ENCODE measurements around the gene TXNL4B. TPM values are rescaled to one million over a fixed set of nuclear protein-coding genes. Genes with fewer than 3 reads are reported as not detected.
"Not testable (repeated sequence)": the region's sequence is repeated elsewhere in the genome, so short reads cannot be mapped to it uniquely, and the experiment has no call there.

TXNL4B gene
- total RNA-seq, 4 donors from 2014 or later, result 5.0 to 11.0 (median 8.5) TPM

DNA sequence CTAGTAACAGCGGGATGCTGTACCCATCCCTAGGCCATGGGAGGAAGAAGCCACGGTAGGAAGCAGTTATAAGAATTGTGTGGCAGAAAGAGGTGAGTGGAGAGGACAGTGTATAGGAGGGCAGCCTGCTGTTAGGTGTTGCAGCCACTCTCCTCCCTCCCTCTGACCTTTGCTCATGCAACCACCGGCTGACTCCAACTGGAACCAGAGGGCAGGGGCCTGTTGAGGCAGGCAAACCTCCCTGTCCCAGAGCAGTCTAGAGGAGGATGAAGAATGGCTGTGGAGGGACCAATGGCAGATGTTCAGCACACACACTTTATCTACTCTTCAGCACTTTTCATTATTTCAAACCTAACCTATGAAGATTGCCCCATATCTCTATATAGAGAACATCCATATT lies 2.2 kb downstream of the TXNL4B start:
- H3K36me3 ChIP-seq, result peaks cover 0 to 55% (median 13%) of the 10 kb centered on the region in 3 donors
- H3K27ac ChIP-seq, result no peak overlapping the region
- no peak overlapping the region for H3K4me3 ChIP-seq
- TF ChIP-seq POLR2A (IDR thresholded peaks at IDR 0.05), result no peak
- TF ChIP-seq, protein P1, sequence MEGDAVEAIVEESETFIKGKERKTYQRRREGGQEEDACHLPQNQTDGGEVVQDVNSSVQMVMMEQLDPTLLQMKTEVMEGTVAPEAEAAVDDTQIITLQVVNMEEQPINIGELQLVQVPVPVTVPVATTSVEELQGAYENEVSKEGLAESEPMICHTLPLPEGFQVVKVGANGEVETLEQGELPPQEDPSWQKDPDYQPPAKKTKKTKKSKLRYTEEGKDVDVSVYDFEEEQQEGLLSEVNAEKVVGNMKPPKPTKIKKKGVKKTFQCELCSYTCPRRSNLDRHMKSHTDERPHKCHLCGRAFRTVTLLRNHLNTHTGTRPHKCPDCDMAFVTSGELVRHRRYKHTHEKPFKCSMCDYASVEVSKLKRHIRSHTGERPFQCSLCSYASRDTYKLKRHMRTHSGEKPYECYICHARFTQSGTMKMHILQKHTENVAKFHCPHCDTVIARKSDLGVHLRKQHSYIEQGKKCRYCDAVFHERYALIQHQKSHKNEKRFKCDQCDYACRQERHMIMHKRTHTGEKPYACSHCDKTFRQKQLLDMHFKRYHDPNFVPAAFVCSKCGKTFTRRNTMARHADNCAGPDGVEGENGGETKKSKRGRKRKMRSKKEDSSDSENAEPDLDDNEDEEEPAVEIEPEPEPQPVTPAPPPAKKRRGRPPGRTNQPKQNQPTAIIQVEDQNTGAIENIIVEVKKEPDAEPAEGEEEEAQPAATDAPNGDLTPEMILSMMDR (IDR thresholded peaks at IDR 0.05), result no peak
- H3K9me3 ChIP-seq, result no peaks in the 10 kb centered on the region
- 66 to 75% methylated on average over 3 of the region's 3 CpGs for WGBS, 2 donors
- H3K4me1 ChIP-seq, result peaks cover 21 to 45% (median 22%) of the 10 kb centered on the region in 3 donors
- no peaks in the 10 kb centered on the region for H3K27me3 ChIP-seq
- no peak for DNase-seq
- intact Hi-C loops (cut with DNase I), result no loop called here

- WGBS, 2 donors, result 100% methylated on average over 2 of the region's 2 CpGs; no CpG with 5 or more reads in 1 of the 2 donors
- H3K4me1 ChIP-seq, result no peaks in the 10 kb centered on the region
- DNase-seq, result no peak
- peaks cover 0 to 14% (median 12%) of the 10 kb centered on the region in 3 donors for H3K9me3 ChIP-seq
- intact Hi-C loops (cut with DNase I), result no loop called here
- H3K27ac ChIP-seq, result no peak overlapping the region
- peaks cover 7 to 63% (median 25%) of the 10 kb centered on the region in 3 donors for H3K36me3 ChIP-seq
- no peak for TF ChIP-seq POLR2A (IDR thresholded peaks at IDR 0.05)
- TF ChIP-seq, protein P1 (IDR thresholded peaks at IDR 0.05), result no peak
- no peaks in the 10 kb centered on the region for H3K27me3 ChIP-seq
- no peak overlapping the region for H3K4me3 ChIP-seq
Observed at GRCh38 chr16:72085002-72085401, 8.4 kb downstream of the TXNL4B start.

- Histone ChIP-seq H3K4me3 (no peak overlapping the region), H3K4me1 (no peaks in the 10 kb centered on the region), H3K27ac (no peak overlapping the region), H3K9me3 (peaks cover 0 to 14% (median 12%) of the 10 kb centered on the region in 3 donors), H3K36me3 (peaks cover 7 to 57% (median 21%) of the 10 kb centered on the region in 3 donors), H3K27me3 (no peaks in the 10 kb centered on the region)
- no peak for DNase-seq
- no peak for TF ChIP-seq POLR2A (IDR thresholded peaks at IDR 0.05)
- TF ChIP-seq, protein P1 (IDR thresholded peaks at IDR 0.05), result no peak
- intact Hi-C loops (cut with DNase I), result no loop called here
- WGBS, 2 donors, result 96 to 97% methylated on average over 10 of the region's 10 CpGs
Observed at GRCh38 chr16:72084445-72084844, 9.0 kb downstream of the TXNL4B start.

GRCh38 chr16:72083778-72084404 lies 9.5 kb downstream of the TXNL4B start:
- intact Hi-C loops (cut with DNase I), result no loop called here
- Histone ChIP-seq H3K4me3 (no peak overlapping the region), H3K36me3 (peaks cover 7 to 52% (median 16%) of the 10 kb centered on the region in 3 donors), H3K4me1 (no peaks in the 10 kb centered on the region), H3K27ac (no peak overlapping the region), H3K27me3 (no peaks in the 10 kb centered on the region), H3K9me3 (peaks cover 0 to 14% (median 12%) of the 10 kb centered on the region in 3 donors)
- WGBS, 2 donors, result 67 to 72% methylated on average over 3 of the region's 3 CpGs
- no peak for TF ChIP-seq POLR2A (IDR thresholded peaks at IDR 0.05)
- TF ChIP-seq, protein P1 (IDR thresholded peaks at IDR 0.05), result no peak
- DNase-seq, result no peak

- intact Hi-C loops (cut with DNase I); H3K9me3 ChIP-seq; H3K27ac ChIP-seq; H3K27me3 ChIP-seq; H3K4me3 ChIP-seq; H3K4me1 ChIP-seq; DNase-seq: not testable (repeated sequence)
- peaks cover 0 to 13% (median 0%) of the 10 kb centered on the region in 3 donors for H3K36me3 ChIP-seq
- 83 to 100% methylated on average over 1 of the region's 5 CpGs for WGBS, 2 donors
Observed at GRCh38 chr16:72076991-72077706, 16.3 kb downstream of the TXNL4B start.

GRCh38 chr16:72075067-72075466 lies 18.4 kb downstream of the TXNL4B start:
- H3K4me1 ChIP-seq; H3K27me3 ChIP-seq; H3K9me3 ChIP-seq; DNase-seq; intact Hi-C loops (cut with DNase I); H3K4me3 ChIP-seq; H3K27ac ChIP-seq: not testable (repeated sequence)
- WGBS, 2 donors, result 83 to 100% methylated on average over 1 of the region's 6 CpGs
- peaks cover 0 to 13% (median 0%) of the 10 kb centered on the region in 3 donors for H3K36me3 ChIP-seq
